ENCODE data around the gene MORN4. TPM values are rescaled to one million over a fixed set of nuclear protein-coding genes. Genes with fewer than 3 reads are reported as not detected.

MORN4 gene
- total RNA-seq, 1 donor, result 3.5 TPM

GRCh38 chr10:97599272-97599619 lies 34.1 kb downstream of the MORN4 start:
- no peak for DNase-seq (ENCODE audit: low read depth in 2 of 3, low spot score in 2 of 3)

GRCh38 chr10:97598407-97599271 lies 34.7 kb downstream of the MORN4 start:
- no peak for DNase-seq (ENCODE audit: low read depth in 2 of 3, low spot score in 2 of 3)

- peak in 1 of 3 donors; percentile 20 for DNase-seq (ENCODE audit: low read depth in 2 of 3, low spot score in 2 of 3)
Observed at GRCh38 chr10:97597778-97598177, 35.5 kb downstream of the MORN4 start.

GRCh38 chr10:97596101-97597082 lies 36.9 kb downstream of the MORN4 start:
- no peak for DNase-seq (ENCODE audit: low read depth in 2 of 3, low spot score in 2 of 3)

- no peak for DNase-seq (ENCODE audit: low read depth in 2 of 3, low spot score in 2 of 3)
Observed at GRCh38 chr10:97593421-97593820, 39.9 kb downstream of the MORN4 start.

- no peak for DNase-seq (ENCODE audit: low read depth in 2 of 3, low spot score in 2 of 3)
Observed at GRCh38 chr10:97590748-97591495, 42.4 kb downstream of the MORN4 start.

GRCh38 chr10:97590082-97590747 lies 43.1 kb downstream of the MORN4 start:
- DNase-seq (ENCODE audit: low read depth in 2 of 3, low spot score in 2 of 3), result no peak

GRCh38 chr10:97589479-97589878 lies 43.8 kb downstream of the MORN4 start, which contains the start of gene C10orf62:
TSS of gene C10orf62 (plus strand) at chr10:97589721. CDS start at chr10:97589898, 177 bp downstream.
- DNase-seq (ENCODE audit: low read depth in 2 of 3, low spot score in 2 of 3), result no peak

GRCh38 chr10:97587183-97587582 lies 46.1 kb downstream of the MORN4 start:
- DNase-seq (ENCODE audit: low read depth in 2 of 3, low spot score in 2 of 3), result no peak

GRCh38 chr10:97585439-97585811 lies 47.9 kb downstream of the MORN4 start:
- no peak for DNase-seq (ENCODE audit: low read depth in 2 of 3, low spot score in 2 of 3)

- DNase-seq (ENCODE audit: low read depth in 2 of 3, low spot score in 2 of 3), result no peak
Observed at GRCh38 chr10:97584798-97585438, 48.4 kb downstream of the MORN4 start.

- no peak for DNase-seq (ENCODE audit: low read depth in 2 of 3, low spot score in 2 of 3)
Observed at GRCh38 chr10:97584060-97584797, 49.1 kb downstream of the MORN4 start, which contains the start of gene HOGA1. TSS of gene HOGA1 (plus strand) at chr10:97584389. CDS start at chr10:97584704, 315 bp downstream.

GRCh38 chr10:97583476-97583875 lies 49.8 kb downstream of the MORN4 start:
- no peak for DNase-seq (ENCODE audit: low read depth in 2 of 3, low spot score in 2 of 3)

GRCh38 chr10:97582169-97582568 lies 51.1 kb downstream of the MORN4 start:
- no peak for DNase-seq (ENCODE audit: low read depth in 2 of 3, low spot score in 2 of 3)

- no peak for DNase-seq (ENCODE audit: low read depth in 2 of 3, low spot score in 2 of 3)
Observed at GRCh38 chr10:97580421-97581367, 52.6 kb downstream of the MORN4 start.

- DNase-seq (ENCODE audit: low read depth in 2 of 3, low spot score in 2 of 3), result no peak
Observed at GRCh38 chr10:97578171-97578844, 55.0 kb downstream of the MORN4 start.

- DNase-seq (ENCODE audit: low read depth in 2 of 3, low spot score in 2 of 3), result no peak
Observed at GRCh38 chr10:97577701-97578100, 55.6 kb downstream of the MORN4 start.
